Activated T-helper 17 cell treated with anti-CD3 and anti-CD28 coated beads, Interleukin-2, amount 50 U/mL, for 72 hours (primary cell): ENCODE measurements around the gene CFAP46. TPM values are rescaled to one million over a fixed set of nuclear protein-coding genes. Genes with fewer than 3 reads are reported as not detected.

ENCODE experiments used
- ATAC-seq: fragments of 150-1000 bp; cut with Tn5 transposase; replicated peaks from 2 replicates; pipeline ENCODE4 v1.10.0; 2021; ENCODE audit warnings: mild to moderate bottlenecking, moderate library complexity
- H3K27ac Mint-ChIP-seq: one replicate; pipeline ENCODE4 v1.8.0; 2022; ENCODE audit warnings: mixed read lengths
- H3K27me3 Mint-ChIP-seq: one replicate; pipeline ENCODE4 v1.8.0; 2022; ENCODE audit warnings: mixed read lengths
- H3K36me3 Mint-ChIP-seq: one replicate; pipeline ENCODE4 v1.8.0; 2022; ENCODE audit warnings: low read depth, mild to moderate bottlenecking, mixed read lengths
- H3K4me1 Mint-ChIP-seq: one replicate; pipeline ENCODE4 v1.8.0; 2022; ENCODE audit warnings: mixed read lengths
- H3K4me3 Mint-ChIP-seq: one replicate; pipeline ENCODE4 v1.8.0; 2022; ENCODE audit warnings: mild to moderate bottlenecking, mixed read lengths
- H3K9me3 Mint-ChIP-seq: one replicate; pipeline ENCODE4 v1.8.0; 2022; ENCODE audit warnings: mixed read lengths
- total RNA-seq, 2 donors: library from RNA; stranded (reverse); gene quantifications; one replicate each; pipeline ENCODE4 v1.2.3, GENCODE V29; 2022

The CFAP46 gene
- not detected for total RNA-seq

DNA sequence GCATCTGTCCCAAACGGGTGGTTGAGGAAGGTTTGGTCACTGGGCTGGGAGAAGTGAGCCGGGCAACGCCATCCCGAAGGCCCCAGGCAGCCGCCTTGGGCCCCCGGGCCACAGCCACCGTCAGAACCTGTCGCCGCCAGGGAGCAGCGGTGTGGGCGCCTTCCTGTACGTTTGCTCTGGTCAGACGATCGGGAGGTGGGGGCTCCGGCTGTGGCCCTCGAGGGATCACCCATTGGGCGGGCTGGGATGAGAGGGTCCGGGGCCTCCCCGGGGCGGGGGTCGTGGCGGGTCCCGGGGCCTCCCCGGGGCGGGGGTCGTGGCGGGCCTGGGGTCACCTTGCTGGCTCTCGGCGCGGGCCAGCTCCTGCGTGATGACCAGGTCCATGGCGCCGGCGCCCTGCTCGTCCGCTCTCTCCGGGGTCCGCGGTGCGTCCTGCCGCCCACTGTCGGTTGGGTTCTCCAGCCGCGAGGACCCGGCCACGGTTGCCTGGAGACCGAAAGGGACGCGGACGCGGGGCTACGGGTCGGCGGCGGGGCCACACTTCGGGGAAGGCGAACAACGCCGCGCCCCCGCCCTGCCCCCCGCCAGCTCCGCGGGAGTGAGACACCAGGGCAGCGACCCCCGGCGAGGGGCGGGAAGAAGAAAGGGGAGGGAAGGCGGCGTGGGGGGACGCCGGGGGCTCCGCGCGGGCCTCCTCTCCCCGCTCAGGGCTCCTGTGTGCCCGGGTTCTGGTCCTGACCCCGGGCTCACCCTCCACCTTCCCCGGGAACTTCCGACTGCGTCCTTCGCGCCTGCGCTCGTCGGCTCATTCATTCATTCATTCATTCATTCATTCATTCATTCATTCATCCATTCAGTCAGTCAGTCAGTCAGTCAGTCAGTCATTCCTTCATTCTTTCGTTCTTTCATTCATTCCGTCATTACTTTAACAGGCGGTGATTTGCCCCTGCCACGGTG is at the start of gene CFAP46:
Gene CFAP46 (minus strand): TSS at position 470 of the 957 bp plus-strand sequence. CDS start 86 bp downstream, at position 384.
- ATAC-seq = no peak
- Mint-ChIP-seq H3K27me3 (peaks cover 45% of the 10 kb centered on the region), H3K4me1 (peaks cover 5% of the 10 kb centered on the region), H3K9me3 (no peaks in the 10 kb centered on the region), H3K4me3 (peak within 1 kb of the TSS; percentile 61), H3K27ac (no peak within 1 kb of the TSS), H3K36me3 (no peaks in the 10 kb centered on the region)

- ATAC-seq = no peak
- Mint-ChIP-seq H3K36me3 (no peaks in the 10 kb centered on the region), H3K4me1 (no peaks in the 10 kb centered on the region), H3K9me3 (no peaks in the 10 kb centered on the region), H3K4me3 (no peak overlapping the region), H3K27ac (no peak overlapping the region), H3K27me3 (peaks cover 3% of the 10 kb centered on the region)
Observed at GRCh38 chr10:132991706-132992432, 49.5 kb upstream of the CFAP46 start.

DNA sequence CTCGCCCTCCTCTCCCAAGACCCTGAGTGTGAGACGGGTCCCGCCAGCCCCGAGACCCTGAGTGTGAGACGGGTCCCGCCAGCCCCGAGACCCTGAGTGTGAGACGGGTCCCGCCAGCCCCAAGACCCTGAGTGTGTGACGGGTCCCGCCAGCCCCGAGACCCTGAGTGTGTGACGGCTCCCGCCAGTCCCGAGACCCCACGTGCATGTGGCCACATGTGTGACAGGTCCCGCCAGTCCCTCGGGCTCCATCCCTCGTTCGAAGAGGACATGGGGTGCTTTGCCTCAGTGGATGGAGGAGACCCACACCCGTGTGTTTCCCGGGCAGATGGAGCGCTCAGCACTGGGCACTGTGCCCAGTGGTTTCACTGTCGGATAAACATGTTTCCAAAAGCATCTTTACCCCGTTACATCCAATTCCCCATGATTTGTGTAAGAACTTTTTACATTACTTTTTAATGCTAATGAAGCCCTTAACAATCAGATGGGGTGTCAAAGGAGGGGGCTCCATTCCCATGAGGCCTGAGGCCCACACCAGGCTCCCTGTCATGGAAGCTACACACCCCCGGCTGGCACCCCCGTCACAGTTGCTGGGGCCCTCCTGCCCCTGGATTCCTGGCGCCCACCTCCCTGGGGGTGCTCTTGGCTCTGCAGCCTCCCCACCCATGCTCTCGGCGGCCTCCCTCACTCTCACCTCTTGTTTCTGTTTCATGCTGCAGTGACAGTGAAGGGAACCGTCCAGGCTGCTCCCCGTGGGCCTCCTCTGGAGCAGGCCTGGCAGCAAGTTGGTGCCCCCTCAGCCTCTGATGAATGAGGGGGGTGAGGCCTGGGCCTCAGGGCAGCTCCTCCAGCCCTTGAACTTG is 48.5 kb upstream of the CFAP46 start:
- Mint-ChIP-seq H3K27me3 (no peaks in the 10 kb centered on the region), H3K9me3 (no peaks in the 10 kb centered on the region), H3K4me3 (no peak overlapping the region), H3K36me3 (no peaks in the 10 kb centered on the region), H3K27ac (no peak overlapping the region), H3K4me1 (no peaks in the 10 kb centered on the region)
- ATAC-seq = no peak

- Mint-ChIP-seq H3K36me3 (no peaks in the 10 kb centered on the region), H3K27ac (no peak overlapping the region), H3K27me3 (peaks cover 3% of the 10 kb centered on the region), H3K4me3 (no peak overlapping the region), H3K9me3 (no peaks in the 10 kb centered on the region), H3K4me1 (no peaks in the 10 kb centered on the region)
- no peak for ATAC-seq
Observed at GRCh38 chr10:132989476-132990415, 47.4 kb upstream of the CFAP46 start.

- no peaks in the 10 kb centered on the region for H3K9me3 Mint-ChIP-seq
- no peak overlapping the region for H3K4me3 Mint-ChIP-seq
- H3K27ac Mint-ChIP-seq = no peak overlapping the region
- no peaks in the 10 kb centered on the region for H3K36me3 Mint-ChIP-seq
- H3K4me1 Mint-ChIP-seq = no peaks in the 10 kb centered on the region
- H3K27me3 Mint-ChIP-seq = peaks cover 3% of the 10 kb centered on the region
- no peak for ATAC-seq
Observed at GRCh38 chr10:132988988-132989387, 46.6 kb upstream of the CFAP46 start.

DNA sequence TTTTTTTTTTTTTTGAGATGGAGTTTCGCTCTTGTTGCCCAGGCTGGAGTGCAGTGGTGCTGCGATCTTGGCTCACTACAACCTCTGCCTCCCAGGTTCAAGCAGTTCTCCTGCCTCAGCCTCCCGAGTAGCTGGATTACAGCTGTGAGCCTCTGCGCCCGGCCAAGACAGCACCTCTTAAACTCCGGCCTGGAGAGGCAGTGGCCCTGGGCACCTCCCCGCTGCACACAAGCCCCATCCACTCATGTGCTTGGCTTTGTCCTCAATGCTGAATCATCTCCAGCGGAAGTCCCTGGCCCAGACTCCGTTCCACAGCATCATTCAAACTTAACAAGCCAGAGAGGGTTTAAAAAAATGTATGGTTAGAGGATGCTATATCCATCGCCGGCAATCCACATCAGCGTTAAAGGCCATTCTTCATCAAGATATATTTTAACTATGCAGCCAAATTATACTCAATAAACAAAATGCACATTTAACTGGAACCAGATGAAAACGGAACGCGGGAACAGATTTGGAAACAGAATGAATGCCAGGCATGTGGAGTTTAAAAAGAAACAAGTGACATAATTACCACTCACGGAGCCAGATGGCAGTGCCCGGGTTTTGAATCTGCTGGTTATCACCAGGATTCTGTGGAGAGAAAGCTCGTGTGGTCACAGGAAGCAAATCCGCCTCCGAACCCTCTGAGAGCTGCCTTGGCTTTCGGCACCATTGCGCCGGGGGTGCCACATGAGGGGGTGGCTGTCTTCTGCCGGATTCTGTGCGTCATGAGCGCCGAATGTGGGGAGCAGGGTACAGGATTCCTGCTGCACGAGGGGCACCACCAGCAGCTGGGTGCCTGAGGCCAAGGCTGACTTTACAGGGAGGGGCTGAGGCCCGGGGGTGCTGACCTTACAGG is 45.6 kb upstream of the CFAP46 start:
- Mint-ChIP-seq H3K27me3 (peaks cover 3% of the 10 kb centered on the region), H3K36me3 (no peaks in the 10 kb centered on the region), H3K4me1 (no peaks in the 10 kb centered on the region), H3K4me3 (no peak overlapping the region), H3K27ac (no peak overlapping the region), H3K9me3 (no peaks in the 10 kb centered on the region)
- no peak for ATAC-seq

GRCh38 chr10:132986978-132987377 is 44.6 kb upstream of the CFAP46 start:
- Mint-ChIP-seq H3K36me3 (no peaks in the 10 kb centered on the region), H3K9me3 (no peaks in the 10 kb centered on the region), H3K4me3 (no peak overlapping the region), H3K27me3 (peaks cover 3% of the 10 kb centered on the region), H3K27ac (no peak overlapping the region), H3K4me1 (no peaks in the 10 kb centered on the region)
- ATAC-seq = no peak

DNA sequence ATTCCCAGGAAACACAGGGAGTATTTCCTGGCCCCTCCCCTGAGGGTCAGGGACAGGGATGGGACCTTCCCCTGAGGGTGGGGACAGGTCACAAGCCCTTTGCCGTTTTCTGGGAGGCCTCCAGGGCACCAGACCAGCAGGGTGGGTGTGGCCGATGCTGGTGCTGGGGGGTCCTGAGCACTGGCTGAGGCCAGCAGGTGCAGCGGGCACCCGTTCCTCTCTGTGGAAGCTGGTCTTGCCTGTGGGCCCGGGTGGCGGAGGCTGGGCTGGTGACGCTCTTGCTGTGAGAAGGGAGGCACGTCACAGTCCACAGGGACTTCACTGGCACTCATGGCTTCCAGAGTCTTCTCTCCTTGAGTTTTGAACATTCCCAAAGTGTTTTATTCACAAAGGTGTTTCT is 44.2 kb upstream of the CFAP46 start:
- H3K9me3 Mint-ChIP-seq = no peaks in the 10 kb centered on the region
- H3K4me3 Mint-ChIP-seq = no peak overlapping the region
- no peaks in the 10 kb centered on the region for H3K4me1 Mint-ChIP-seq
- H3K27me3 Mint-ChIP-seq = peaks cover 3% of the 10 kb centered on the region
- no peaks in the 10 kb centered on the region for H3K36me3 Mint-ChIP-seq
- H3K27ac Mint-ChIP-seq = no peak overlapping the region
- no peak for ATAC-seq

DNA sequence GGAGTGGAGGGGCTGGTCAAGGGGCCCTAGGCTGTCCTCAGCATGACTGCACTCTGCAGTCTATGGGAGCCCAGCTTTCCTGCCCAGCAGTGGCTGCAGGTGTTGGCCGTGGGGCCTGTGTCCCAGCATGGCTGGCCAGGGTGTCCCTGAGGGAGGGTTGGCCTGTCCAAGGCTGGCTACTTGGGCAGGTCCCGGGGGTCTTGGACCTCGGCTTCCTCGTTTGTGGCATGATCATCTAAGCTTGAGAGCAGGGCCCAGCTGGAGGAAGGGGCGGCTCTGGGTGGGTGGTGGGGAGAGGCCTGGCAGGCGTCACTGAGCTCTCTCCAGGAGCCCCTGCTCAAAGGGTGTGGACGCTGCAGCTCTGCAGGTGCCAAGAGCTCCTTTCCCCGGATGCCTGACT is 43.7 kb upstream of the CFAP46 start:
- Mint-ChIP-seq H3K9me3 (no peaks in the 10 kb centered on the region), H3K27me3 (peaks cover 3% of the 10 kb centered on the region), H3K4me1 (no peaks in the 10 kb centered on the region), H3K27ac (no peak overlapping the region), H3K4me3 (no peak overlapping the region), H3K36me3 (no peaks in the 10 kb centered on the region)
- ATAC-seq = no peak

- Mint-ChIP-seq H3K36me3 (no peaks in the 10 kb centered on the region), H3K27me3 (peaks cover 3% of the 10 kb centered on the region)
Observed at GRCh38 chr10:132985546-132985900, 43.2 kb upstream of the CFAP46 start.

GRCh38 chr10:132984801-132985545 is 42.6 kb upstream of the CFAP46 start:
- H3K27ac Mint-ChIP-seq = no peak overlapping the region
- no peaks in the 10 kb centered on the region for H3K4me1 Mint-ChIP-seq
- H3K36me3 Mint-ChIP-seq = no peaks in the 10 kb centered on the region
- H3K27me3 Mint-ChIP-seq = peaks cover 3% of the 10 kb centered on the region
- H3K4me3 Mint-ChIP-seq = no peak overlapping the region
- no peak for ATAC-seq
- no peaks in the 10 kb centered on the region for H3K9me3 Mint-ChIP-seq

More at GRCh38 chr10:132985546-132985900, 43.2 kb upstream of the CFAP46 start:
- Mint-ChIP-seq H3K9me3 (no peaks in the 10 kb centered on the region), H3K4me1 (no peaks in the 10 kb centered on the region), H3K4me3 (no peak overlapping the region), H3K27ac (no peak overlapping the region)
- no peak for ATAC-seq

DNA sequence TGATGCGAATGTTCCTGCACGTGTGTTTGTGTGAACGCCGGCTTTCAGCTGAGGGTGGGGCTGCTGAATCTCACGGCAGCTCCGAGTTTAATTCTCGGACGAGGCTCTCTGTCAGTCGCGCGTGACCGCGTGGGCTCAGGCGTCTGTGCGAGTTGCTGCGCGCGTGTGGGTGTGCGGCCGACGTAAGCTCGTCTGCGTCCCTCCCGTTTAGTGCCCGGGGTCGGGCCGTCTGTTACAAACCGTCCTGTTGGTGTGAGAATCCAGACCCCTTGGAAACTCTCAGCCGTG is 41.6 kb upstream of the CFAP46 start:
- Mint-ChIP-seq H3K9me3 (no peaks in the 10 kb centered on the region), H3K36me3 (no peaks in the 10 kb centered on the region), H3K4me3 (no peak overlapping the region), H3K27me3 (peaks cover 3% of the 10 kb centered on the region), H3K27ac (no peak overlapping the region), H3K4me1 (no peaks in the 10 kb centered on the region)
- no peak for ATAC-seq
